NCI-H226 (cell line): ENCODE results near the gene AHRR.
"Not testable (repeated sequence)": the region's sequence is repeated elsewhere in the genome, so short reads cannot be mapped to it uniquely, and the experiment has no call there.

Experiments used
- DNase-seq: peaks from one replicate; pipeline ENCODE4 v3.0.0-alpha.2; 2015

The AHRR gene

DNA sequence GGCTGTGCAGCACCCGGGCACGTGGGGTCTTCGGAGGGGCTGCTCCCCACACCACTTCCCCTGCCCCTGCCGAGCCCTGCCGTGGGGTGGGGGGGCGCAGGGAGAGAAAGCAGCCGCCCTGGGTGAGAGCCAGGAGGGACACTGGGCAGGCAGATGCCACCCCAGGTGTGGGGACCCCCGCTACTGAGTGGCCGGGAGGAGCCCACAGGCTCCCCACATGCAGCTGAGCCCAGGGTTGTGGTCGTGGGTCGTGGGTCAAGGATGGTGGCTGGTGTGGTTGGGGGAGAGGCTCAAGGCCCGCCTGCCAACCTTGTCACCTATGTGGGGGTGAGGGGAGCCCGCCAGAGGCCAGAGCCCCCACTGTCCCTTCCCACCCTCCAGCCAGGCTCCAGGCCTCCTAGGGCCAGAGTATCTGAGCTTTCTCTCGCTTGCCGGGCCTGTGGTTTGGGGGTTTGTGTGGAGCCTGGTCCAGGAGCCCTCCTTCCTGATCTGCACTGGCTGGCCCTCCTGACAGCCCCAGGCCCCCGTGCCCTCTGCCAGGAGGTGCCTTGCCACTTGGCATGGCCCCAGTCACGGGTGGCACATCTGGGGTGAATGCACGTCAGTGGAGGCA, 157.0 kb downstream of the AHRR start:
- DNase-seq: no peak

GRCh38 chr5:478982-479535, 157.5 kb downstream of the AHRR start:
- DNase-seq: no peak

DNA sequence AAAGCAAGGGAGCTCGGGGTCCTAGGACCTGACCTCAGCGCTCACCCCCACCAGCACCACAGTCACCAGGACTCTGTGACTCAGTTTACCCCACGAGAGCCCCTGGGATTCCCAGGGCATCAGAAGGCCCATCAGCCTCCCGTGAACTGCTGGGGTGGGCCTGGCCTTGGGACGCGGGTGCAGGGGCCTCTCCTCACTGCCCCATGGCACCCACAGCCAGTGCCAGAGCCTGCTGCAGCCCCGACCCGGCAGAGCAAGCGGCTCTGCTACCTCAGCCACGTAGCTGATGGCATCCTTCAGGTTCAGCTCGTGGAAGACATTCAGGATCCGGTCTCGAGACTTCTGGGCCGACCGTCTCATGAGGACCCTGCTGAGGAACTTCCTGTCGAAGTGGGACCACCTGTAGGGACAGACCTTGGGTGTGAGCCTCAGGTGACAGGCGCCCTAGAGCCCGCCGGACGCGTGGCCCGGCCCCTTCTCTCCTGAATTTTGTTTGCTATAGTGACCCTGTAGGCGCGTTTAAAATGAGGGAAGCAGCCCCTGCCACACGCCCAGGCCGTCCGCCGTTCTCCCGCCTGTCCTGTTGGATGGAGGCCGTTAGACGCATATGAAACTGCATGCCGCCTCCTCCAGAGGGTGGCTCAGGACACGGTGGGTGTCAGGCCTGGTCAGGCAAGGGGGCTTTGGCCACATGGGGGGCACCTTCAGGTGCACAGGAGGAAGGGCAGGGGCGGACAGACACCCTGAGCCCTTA, 158.2 kb downstream of the AHRR start:
- no peak for DNase-seq

GRCh38 chr5:481347-481746, 159.8 kb downstream of the AHRR start:
- no peak for DNase-seq

GRCh38 chr5:482021-482420, 160.5 kb downstream of the AHRR start:
- DNase-seq: no peak

- no peak for DNase-seq
Measured at GRCh38 chr5:482506-482905, 161.0 kb downstream of the AHRR start.

DNA sequence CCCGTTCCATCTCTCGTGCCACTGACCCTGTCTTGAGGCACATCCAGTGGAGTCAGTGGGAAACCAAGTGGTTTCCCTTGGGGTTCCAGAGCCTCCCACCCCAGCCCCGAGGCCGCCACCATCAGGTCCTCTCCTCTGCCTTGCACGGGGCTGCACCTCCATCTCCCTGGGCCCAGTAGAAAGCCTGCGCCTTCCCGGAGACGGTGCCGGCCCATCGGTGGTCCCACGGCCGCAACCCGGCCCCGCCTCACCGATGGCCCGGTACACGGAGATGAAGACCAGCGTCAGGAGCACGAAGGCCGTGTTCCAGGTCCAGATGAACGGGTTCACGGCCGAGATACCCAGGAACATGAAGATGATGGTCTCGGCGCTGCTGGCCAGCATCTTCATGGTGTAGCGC, 161.5 kb downstream of the AHRR start:
- no peak for DNase-seq

GRCh38 chr5:483434-484140, 162.1 kb downstream of the AHRR start:
- no peak for DNase-seq

- DNase-seq: no peak
Measured at GRCh38 chr5:484556-484955, 163.0 kb downstream of the AHRR start.

- DNase-seq: no peak
Measured at GRCh38 chr5:485113-485945, 163.8 kb downstream of the AHRR start.

DNA sequence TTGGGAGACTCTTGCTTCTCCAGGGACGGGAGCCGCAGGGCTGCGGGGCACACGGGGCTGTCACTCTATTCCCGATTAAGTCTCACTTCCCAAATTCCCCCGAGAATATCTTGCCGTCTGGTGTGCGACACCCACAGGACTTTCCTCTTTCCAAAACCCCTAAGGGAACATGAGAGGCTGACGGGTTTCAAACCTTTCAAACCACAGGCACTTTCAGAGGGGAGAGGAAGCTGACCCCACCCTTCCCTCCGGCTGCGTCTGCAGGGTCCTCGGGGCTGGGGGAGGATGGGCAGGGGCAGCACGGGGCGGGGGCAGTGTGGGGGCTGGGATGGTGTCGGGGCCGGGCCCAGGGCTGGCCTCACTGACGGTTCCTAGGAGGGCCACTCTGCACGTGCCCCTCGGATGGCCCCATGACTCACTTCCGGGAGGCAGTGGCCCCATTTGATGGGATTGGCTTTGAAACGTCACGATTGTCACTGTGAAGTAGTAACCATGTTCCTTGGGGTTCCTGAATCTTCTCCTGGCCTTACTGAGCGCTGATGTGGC, 164.5 kb downstream of the AHRR start:
- no peak for DNase-seq

- DNase-seq: not testable (repeated sequence)
Measured at GRCh38 chr5:486597-486996, 165.1 kb downstream of the AHRR start.
